ENCODE results near the gene QPRT.
"Not testable (repeated sequence)": the region's sequence is repeated elsewhere in the genome, so short reads cannot be mapped to it uniquely, and the experiment has no call there.

DNA sequence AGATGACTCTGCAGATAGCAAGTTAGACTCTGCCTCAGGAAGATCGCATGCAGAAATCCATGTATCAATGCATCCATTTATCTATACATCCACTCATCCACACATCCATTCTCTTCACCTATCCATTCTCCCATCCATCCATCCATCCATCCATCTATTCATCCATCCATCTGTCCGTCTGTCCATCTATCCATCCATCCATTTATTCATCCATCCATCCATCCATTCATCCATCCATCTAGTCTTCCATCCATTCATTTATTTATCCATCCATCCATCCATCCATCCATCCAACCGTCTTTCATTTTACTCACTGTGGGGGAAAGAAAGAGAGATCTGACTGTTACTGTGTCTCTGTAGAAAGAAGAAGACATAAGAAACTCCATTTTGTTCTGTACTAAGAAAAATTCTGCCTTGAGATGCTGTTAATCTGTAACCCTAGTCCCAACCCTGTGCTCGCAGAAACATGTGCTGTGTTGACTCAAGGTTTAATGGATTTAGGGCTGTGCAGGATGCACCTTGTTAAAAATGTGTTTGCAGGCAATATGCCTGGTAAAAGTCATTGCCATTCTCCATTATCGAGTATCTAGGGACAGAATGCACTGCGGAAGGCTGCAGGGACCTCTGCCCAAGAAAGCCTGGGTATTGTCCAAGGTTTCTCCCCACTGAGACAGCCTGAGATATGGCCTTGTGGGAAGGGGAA lies 61.1 kb downstream of the QPRT start:
- TF ChIP-seq EZH2 (IDR thresholded peaks at IDR 0.05; ENCODE audit: borderline replicate concordance, insufficient read depth, low read depth, low read length, poor library complexity, severe bottlenecking) = not testable (repeated sequence)
- TF ChIP-seq, protein P1, sequence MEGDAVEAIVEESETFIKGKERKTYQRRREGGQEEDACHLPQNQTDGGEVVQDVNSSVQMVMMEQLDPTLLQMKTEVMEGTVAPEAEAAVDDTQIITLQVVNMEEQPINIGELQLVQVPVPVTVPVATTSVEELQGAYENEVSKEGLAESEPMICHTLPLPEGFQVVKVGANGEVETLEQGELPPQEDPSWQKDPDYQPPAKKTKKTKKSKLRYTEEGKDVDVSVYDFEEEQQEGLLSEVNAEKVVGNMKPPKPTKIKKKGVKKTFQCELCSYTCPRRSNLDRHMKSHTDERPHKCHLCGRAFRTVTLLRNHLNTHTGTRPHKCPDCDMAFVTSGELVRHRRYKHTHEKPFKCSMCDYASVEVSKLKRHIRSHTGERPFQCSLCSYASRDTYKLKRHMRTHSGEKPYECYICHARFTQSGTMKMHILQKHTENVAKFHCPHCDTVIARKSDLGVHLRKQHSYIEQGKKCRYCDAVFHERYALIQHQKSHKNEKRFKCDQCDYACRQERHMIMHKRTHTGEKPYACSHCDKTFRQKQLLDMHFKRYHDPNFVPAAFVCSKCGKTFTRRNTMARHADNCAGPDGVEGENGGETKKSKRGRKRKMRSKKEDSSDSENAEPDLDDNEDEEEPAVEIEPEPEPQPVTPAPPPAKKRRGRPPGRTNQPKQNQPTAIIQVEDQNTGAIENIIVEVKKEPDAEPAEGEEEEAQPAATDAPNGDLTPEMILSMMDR (IDR thresholded peaks at IDR 0.05) = not testable (repeated sequence)

Measured in B cell (primary cell).